ENCODE data around the gene UQCRHL.

DNA sequence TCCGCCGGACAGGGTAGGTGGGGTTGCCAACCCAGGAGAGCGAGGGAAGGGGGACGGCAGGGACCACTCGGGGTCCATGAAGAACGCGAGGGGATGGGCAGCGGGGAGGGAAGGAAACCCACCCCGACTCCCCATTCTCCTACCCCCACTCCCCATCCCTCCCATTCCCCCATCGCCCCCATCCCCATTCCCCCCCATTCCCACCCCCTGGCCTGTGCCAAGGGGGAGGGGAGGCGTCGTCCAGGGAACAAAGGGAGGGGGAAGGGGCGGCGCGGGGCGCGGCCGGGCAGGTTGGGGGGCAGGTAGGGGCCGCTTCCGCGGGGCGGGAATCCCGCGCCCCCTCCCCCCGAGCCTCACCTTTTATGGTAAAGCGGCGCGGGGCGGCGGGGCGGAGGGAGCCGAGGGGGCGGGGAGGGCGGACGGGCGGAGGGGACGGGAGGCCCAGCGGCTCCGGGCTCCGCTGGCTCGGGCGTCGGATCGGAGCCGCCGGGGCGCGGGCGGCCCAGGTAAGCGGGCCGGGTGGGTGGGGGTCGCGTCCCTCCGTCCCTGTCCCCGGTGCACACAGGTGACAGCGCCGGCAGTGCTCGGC, 49.0 kb downstream of the UQCRHL start, which contains the start of gene FBLIM1:
- TF ChIP-seq TCF7L2 (IDR thresholded peaks at IDR 0.05; ENCODE audit: borderline replicate concordance, low read depth, low read length) (no peak), RBAK (tag by site-specific recombination; IDR thresholded peaks at IDR 0.05) (no peak)
- TF ChIP-seq, protein P1, sequence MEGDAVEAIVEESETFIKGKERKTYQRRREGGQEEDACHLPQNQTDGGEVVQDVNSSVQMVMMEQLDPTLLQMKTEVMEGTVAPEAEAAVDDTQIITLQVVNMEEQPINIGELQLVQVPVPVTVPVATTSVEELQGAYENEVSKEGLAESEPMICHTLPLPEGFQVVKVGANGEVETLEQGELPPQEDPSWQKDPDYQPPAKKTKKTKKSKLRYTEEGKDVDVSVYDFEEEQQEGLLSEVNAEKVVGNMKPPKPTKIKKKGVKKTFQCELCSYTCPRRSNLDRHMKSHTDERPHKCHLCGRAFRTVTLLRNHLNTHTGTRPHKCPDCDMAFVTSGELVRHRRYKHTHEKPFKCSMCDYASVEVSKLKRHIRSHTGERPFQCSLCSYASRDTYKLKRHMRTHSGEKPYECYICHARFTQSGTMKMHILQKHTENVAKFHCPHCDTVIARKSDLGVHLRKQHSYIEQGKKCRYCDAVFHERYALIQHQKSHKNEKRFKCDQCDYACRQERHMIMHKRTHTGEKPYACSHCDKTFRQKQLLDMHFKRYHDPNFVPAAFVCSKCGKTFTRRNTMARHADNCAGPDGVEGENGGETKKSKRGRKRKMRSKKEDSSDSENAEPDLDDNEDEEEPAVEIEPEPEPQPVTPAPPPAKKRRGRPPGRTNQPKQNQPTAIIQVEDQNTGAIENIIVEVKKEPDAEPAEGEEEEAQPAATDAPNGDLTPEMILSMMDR (tag by site-specific recombination; IDR thresholded peaks at IDR 0.05), result no peak
- TF ChIP-seq, protein P2, sequence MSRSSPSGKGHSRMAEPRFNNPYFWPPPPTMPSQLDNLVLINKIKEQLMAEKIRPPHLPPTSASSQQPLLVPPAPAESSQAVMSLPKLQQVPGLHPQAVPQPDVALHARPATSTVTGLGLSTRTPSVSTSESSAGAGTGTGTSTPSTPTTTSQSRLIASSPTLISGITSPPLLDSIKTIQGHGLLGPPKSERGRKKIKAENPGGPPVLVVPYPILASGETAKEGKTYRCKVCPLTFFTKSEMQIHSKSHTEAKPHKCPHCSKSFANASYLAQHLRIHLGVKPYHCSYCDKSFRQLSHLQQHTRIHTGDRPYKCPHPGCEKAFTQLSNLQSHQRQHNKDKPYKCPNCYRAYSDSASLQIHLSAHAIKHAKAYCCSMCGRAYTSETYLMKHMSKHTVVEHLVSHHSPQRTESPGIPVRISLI (tag by site-specific recombination; IDR thresholded peaks at IDR 0.05), result no peak

Measured in HEK293 (cell line).